WTC11 (cell line): Measurements from ENCODE around the gene PLAAT5.

Experiments
- AFF4 ChIP-seq: sonication (generic); formaldehyde crosslinking; IDR thresholded peaks from 2 replicates; pipeline ENCODE4 v1.8.1; 2023; ENCODE audit warnings: mild to moderate bottlenecking, missing genetic modification reagents, borderline replicate concordance
- ATF6 ChIP-seq: sonication (generic); formaldehyde crosslinking; IDR thresholded peaks from 2 replicates; pipeline ENCODE4 v1.8.1; 2023; ENCODE audit warnings: mild to moderate bottlenecking, missing genetic modification reagents
- CREB1 ChIP-seq: sonication (generic); formaldehyde crosslinking; IDR thresholded peaks from 2 replicates; pipeline ENCODE4 v1.8.0; 2023; ENCODE audit warnings: mild to moderate bottlenecking, missing genetic modification reagents
- MXD4 ChIP-seq: fragments of 250-450 bp; sonication (Bioruptor Pico); IDR thresholded peaks from 2 replicates; pipeline ENCODE4 v1.8.0; 2021; ENCODE audit warnings: mild to moderate bottlenecking, moderate library complexity, borderline replicate concordance
- NFE2L1 ChIP-seq: sonication (generic); formaldehyde crosslinking; IDR thresholded peaks from 2 replicates; pipeline ENCODE4 v1.8.1; 2023; ENCODE audit warnings: missing genetic modification reagents
- NFYB ChIP-seq: sonication (generic); formaldehyde crosslinking; conservative IDR thresholded peaks from 2 replicates; pipeline ENCODE4 v1.8.0; 2022; ENCODE audit warnings: low read depth, missing genetic modification reagents

GRCh38 chr11:63470311-63470710, 20.7 kb downstream of the PLAAT5 start:
- TF ChIP-seq CREB1 (CRISPR knock-in tag) (no peak), NFYB (CRISPR knock-in tag) (no peak), MXD4 (CRISPR knock-in tag) (no peak), ATF6 (CRISPR knock-in tag) (no peak), AFF4 (CRISPR knock-in tag) (no peak), NFE2L1 (CRISPR knock-in tag) (no peak)
